Measurements from ENCODE around the gene ZNF280A.

DNA sequence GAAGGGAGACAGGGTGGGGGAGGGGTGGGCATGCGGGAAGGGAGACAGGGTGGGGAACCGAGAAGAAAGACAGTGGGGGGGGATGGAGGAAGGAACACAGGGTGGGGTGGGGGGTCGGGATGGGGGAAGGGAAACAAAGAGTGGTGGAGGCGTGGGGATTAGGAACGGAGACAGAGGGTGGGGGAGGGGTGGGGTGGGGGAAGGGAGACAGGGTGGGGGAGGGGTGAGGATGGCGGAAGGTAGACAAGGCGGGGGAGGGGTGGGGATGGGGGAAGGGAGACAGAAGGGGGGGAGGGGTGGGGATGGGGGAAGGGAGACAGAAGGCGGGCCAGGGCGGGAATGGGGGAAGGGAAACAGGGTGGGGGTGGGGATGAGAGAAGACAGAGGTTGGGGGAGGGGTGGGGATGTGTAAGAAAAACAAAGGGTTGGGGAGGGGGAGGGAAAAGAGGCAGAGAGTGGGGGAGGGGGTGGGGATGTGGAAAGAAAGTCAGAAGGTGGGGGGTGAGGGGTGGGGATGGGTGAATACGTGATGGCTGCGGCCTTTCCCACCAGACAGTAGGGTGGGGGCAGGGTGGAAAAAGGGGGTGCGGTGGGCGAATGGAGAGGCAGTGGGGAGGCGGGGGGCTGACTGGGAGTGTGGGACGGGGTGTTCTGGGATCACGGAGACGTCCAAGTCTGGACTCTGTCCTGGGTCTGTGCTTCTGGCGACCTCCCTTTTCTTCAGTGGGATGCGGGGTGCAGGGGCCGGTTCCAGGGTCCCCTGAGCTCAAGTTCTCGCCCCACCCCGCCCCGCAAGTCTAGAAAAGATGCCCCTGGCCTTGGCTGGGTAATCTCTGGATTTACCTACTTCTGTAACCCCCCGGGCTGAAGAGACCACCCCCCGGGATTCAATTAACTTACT, 38.3 kb upstream of the ZNF280A start:
- TF ChIP-seq, protein P1, sequence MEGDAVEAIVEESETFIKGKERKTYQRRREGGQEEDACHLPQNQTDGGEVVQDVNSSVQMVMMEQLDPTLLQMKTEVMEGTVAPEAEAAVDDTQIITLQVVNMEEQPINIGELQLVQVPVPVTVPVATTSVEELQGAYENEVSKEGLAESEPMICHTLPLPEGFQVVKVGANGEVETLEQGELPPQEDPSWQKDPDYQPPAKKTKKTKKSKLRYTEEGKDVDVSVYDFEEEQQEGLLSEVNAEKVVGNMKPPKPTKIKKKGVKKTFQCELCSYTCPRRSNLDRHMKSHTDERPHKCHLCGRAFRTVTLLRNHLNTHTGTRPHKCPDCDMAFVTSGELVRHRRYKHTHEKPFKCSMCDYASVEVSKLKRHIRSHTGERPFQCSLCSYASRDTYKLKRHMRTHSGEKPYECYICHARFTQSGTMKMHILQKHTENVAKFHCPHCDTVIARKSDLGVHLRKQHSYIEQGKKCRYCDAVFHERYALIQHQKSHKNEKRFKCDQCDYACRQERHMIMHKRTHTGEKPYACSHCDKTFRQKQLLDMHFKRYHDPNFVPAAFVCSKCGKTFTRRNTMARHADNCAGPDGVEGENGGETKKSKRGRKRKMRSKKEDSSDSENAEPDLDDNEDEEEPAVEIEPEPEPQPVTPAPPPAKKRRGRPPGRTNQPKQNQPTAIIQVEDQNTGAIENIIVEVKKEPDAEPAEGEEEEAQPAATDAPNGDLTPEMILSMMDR (IDR thresholded peaks at IDR 0.05): no peak
- no peak for TF ChIP-seq ZFX (IDR thresholded peaks at IDR 0.05; ENCODE audit: borderline replicate concordance)
